K562 (cell line): ENCODE measurements around the gene RNPEP. TPM values are rescaled to one million over a fixed set of nuclear protein-coding genes. Genes with fewer than 3 reads are reported as not detected.

Experiments used
- ATAC-seq: fragments of 200-7000 bp; cut with Tn5 transposase; 3 replicates; pipeline ENCODE4 v1.9.1; 2020; ENCODE audit warnings: moderate library complexity
- BruUV-seq: library from RNA; stranded (reverse); fragments of 400-500 nt; replicated peaks from 2 replicates; lab custom pipeline; 2021; lab: Mats Ljungman, UMichigan
- CTCF ChIA-PET: fragments of 300-600 bp; formaldehyde crosslinking; extraction: SDS; loops from one replicate; lab custom pipeline; 2021; ENCODE audit warnings: low intra/inter-chr PET ratio; lab: Yijun Ruan, JAX
- POLR2A ChIA-PET: fragments of 300-600, 350-650 bp; sonication (Branson Sonifier 250); formaldehyde crosslinking; extraction: SDS; loops from one replicate; lab custom pipeline; 2021; ENCODE audit warnings: antibody characterized with exemption, inconsistent platforms; lab: Yijun Ruan, JAX
- DNase-seq, 4 experiments: peaks; one replicate each; pipeline versions ENCODE4 v3.0.0 to v3.0.0-alpha.2; 2011 to 2018; ENCODE audit warnings: low spot score in 3 of 4, mixed read lengths in 3 of 4; ENCODE audit errors: extremely low read depth in 1 of 4
- FAIRE-seq: peaks from 2 replicates; lab custom pipeline; 2011; peaks lifted over from hg19 to GRCh38; lab: Jason Lieb, UNC
- H2AFZ ChIP-seq: 2 replicates; pipeline ENCODE4 v1.6.0; 2011; ENCODE audit warnings: low read depth, low read length, control low read depth, inconsistent platforms
- H3K27ac ChIP-seq: fragments of 200-600 bp; 3 replicates; pipeline ENCODE4 v1.8.0; 2011; ENCODE audit warnings: low read depth, mild to moderate bottlenecking, control low read depth, inconsistent platforms, low read length, moderate library complexity, mixed read lengths; ENCODE audit errors: extremely low read depth
- H3K27me3 ChIP-seq, 2 experiments: fragments of 300-600 bp in 1 of 2; 2 replicates in 1 of 2; 3 replicates in 1 of 2; pipeline versions ENCODE4 v1.6.0 to v1.8.0; 2011; ENCODE audit warnings: inconsistent platforms in 2 of 2, low read length in 2 of 2, mild to moderate bottlenecking in 1 of 2, mixed read lengths in 1 of 2, moderate library complexity in 1 of 2; ENCODE audit not compliant: control insufficient read depth in 2 of 2, insufficient read depth in 2 of 2
- H3K36me3 ChIP-seq: fragments of 300-600 bp; 3 replicates; pipeline ENCODE4 v1.8.0; 2011; ENCODE audit warnings: mild to moderate bottlenecking, low read length, inconsistent platforms; ENCODE audit not compliant: control insufficient read depth, insufficient read depth
- H3K4me1 ChIP-seq, 2 experiments: fragments of 200-600 bp in 1 of 2; replicated peaks in 1 of 2; 2 replicates in 1 of 2; 3 replicates in 1 of 2; pipeline versions ENCODE4 v1.5.1 to v1.8.0; 2011; ENCODE audit warnings: inconsistent platforms in 2 of 2, low read length in 2 of 2, mild to moderate bottlenecking in 1 of 2, mixed read lengths in 1 of 2, moderate library complexity in 1 of 2; ENCODE audit not compliant: control insufficient read depth in 2 of 2, insufficient read depth in 2 of 2
- H3K4me2 ChIP-seq: 2 replicates; pipeline ENCODE4 v1.6.1; 2011; ENCODE audit warnings: low read length, control low read depth, inconsistent platforms, mixed read lengths; ENCODE audit not compliant: insufficient read depth
- H3K4me3 ChIP-seq: fragments of 200-600 bp; sonication (generic), shearing (Covaris generic); 2 replicates; pipeline ENCODE4 v1.5.1; 2016; ENCODE audit warnings: control low read depth, inconsistent platforms
- H3K79me2 ChIP-seq: fragments of 200-600 bp; 3 replicates; pipeline ENCODE4 v1.8.0; 2011; ENCODE audit warnings: low read length, inconsistent platforms; ENCODE audit not compliant: control insufficient read depth, insufficient read depth
- H3K9ac ChIP-seq, 2 experiments: 2 replicates each; pipeline versions ENCODE4 v1.6.0 to v1.6.1; 2011; ENCODE audit warnings: low read depth in 2 of 2, low read length in 2 of 2, control low read depth in 1 of 2, inconsistent platforms in 1 of 2, mild to moderate bottlenecking in 1 of 2, mixed read lengths in 1 of 2; ENCODE audit not compliant: insufficient read depth in 1 of 2
- H3K9me1 ChIP-seq: one replicate; pipeline ENCODE4 v1.6.0; 2011; ENCODE audit warnings: inconsistent platforms, mild to moderate bottlenecking, low read length, moderate library complexity; ENCODE audit not compliant: control insufficient read depth, insufficient read depth
- H3K9me3 ChIP-seq: replicated peaks from 2 replicates; pipeline ENCODE4 v1.5.1; 2011; ENCODE audit warnings: low read depth, low read length, inconsistent platforms; ENCODE audit not compliant: control insufficient read depth, insufficient read depth
- H4K20me1 ChIP-seq: replicated peaks from 2 replicates; pipeline ENCODE4 v1.6.1; 2011; ENCODE audit warnings: low read length, inconsistent platforms, mixed read lengths; ENCODE audit not compliant: control insufficient read depth, insufficient read depth
- CBFA2T2 ChIP-seq: fragments of 450-650 bp; conservative IDR thresholded peaks from 2 replicates; pipeline ENCODE4 v1.6.1; 2017; ENCODE audit warnings: mild to moderate bottlenecking
- GATAD2A ChIP-seq: fragments of 450-650 bp; IDR thresholded peaks from 2 replicates; pipeline ENCODE4 v1.6.1; 2017
- LCOR ChIP-seq: sonication (generic); formaldehyde crosslinking; IDR thresholded peaks from 2 replicates; pipeline ENCODE4 v1.8.0; 2022; ENCODE audit warnings: mild to moderate bottlenecking, missing genetic modification reagents
- NBN ChIP-seq: fragments of 450-650 bp; IDR thresholded peaks from 2 replicates; pipeline ENCODE4 v1.6.1; 2016; ENCODE audit warnings: low read depth, mild to moderate bottlenecking
- PHB2 ChIP-seq: fragments of 450-650 bp; IDR thresholded peaks from 2 replicates; pipeline ENCODE4 v1.6.1; 2017; ENCODE audit warnings: low read depth
- SMC3 ChIP-seq: conservative IDR thresholded peaks from 2 replicates; pipeline ENCODE4 v1.6.1; 2011; ENCODE audit warnings: low read depth, low read length, improper control_type of control experiment; ENCODE audit not compliant: insufficient read depth
- TOE1 ChIP-seq, 2 experiments: fragments of 450-650 bp in 1 of 2; sonication (generic) in 1 of 2; formaldehyde crosslinking in 1 of 2; IDR thresholded peaks; 2 replicates each; pipeline versions ENCODE4 v1.7.1 to v1.8.0; 2016 to 2022; ENCODE audit warnings: borderline replicate concordance in 2 of 2, mild to moderate bottlenecking in 2 of 2, antibody characterized with exemption in 1 of 2, inconsistent platforms in 1 of 2, low read depth in 1 of 2, missing genetic modification reagents in 1 of 2, moderate library complexity in 1 of 2
- USF2 ChIP-seq: sonication (generic); formaldehyde crosslinking; IDR thresholded peaks from 2 replicates; pipeline ENCODE4 v1.5.0; 2020; ENCODE audit warnings: missing genetic modification reagents
- XRCC5 ChIP-seq: fragments of 200-400 bp; formaldehyde crosslinking; IDR thresholded peaks from 2 replicates; pipeline ENCODE4 v1.6.1; 2017; ENCODE audit warnings: low read depth, mild to moderate bottlenecking, low read length
- ZNF263 ChIP-seq: sonication (generic); formaldehyde crosslinking; IDR thresholded peaks from 2 replicates; pipeline ENCODE4 v1.8.0; 2022; ENCODE audit warnings: mild to moderate bottlenecking, missing genetic modification reagents, borderline replicate concordance
- ZNF780A ChIP-seq: fragments of 250-450 bp; sonication (Bioruptor Pico); IDR thresholded peaks from 2 replicates; pipeline ENCODE4 v1.5.0; 2021; ENCODE audit warnings: mild to moderate bottlenecking
- WGBS: fragments of 100-300 bp; shearing (Covaris generic); methylation state at CpG from one replicate; pipeline ENCODE4 v1.1.6; 2016; ENCODE audit warnings: low coverage, mixed read lengths; ENCODE audit not compliant: insufficient coverage; ENCODE audit errors: missing lambda C conversion rate; 5-methylcytosine and 5-hydroxymethylcytosine counted together
- in situ Hi-C: fragments of 300-500 bp; cut with MboI; formaldehyde crosslinking; loops from 4 replicates; pipeline ENCODE4 v1.15.0; 2018; ENCODE audit warnings: inconsistent platforms, mixed read lengths
- intact Hi-C: fragments of 100-400 bp; cut with micrococcal nuclease; formaldehyde crosslinking; loops from 2 replicates; pipeline ENCODE4 v1.14.2; 2022
- polyA plus RNA-seq, 8 experiments: library from polyadenylated mRNA; depleted of rRNA in 4 of 8; stranded (reverse) in 5 of 8; unstranded in 3 of 8; fragments of >200 nt; fragmentation: Nextera tagmentation in 2 of 8; fragmentation: Illumina TruSeq in 1 of 8; extraction: Ambion mirVana in 2 of 8; extraction: Trizol in 1 of 8; gene quantifications; 2 replicates each; pipeline versions ENCODE4 v1.2.1 to v1.2.3, GENCODE V29; 2011 to 2014; ENCODE audit warnings: inconsistent platforms in 1 of 8, missing spikeins in 1 of 8
- total RNA-seq, 7 experiments: library from RNA; depleted of rRNA in 6 of 7; stranded (reverse); fragments of >200 nt in 6 of 7; fragmentation: Illumina TruSeq in 2 of 7; extraction: Trizol in 2 of 7; gene quantifications; 2 replicates each; pipeline versions ENCODE4 v1.2.1 to v1.2.3, GENCODE V29; 2011 to 2021; ENCODE audit warnings: low replicate concordance in 1 of 7

RNPEP gene
- total and polyA plus RNA-seq, 9 of the 15 experiments (the other 6 are each of a cell fraction or from before 2014, with no cell fraction given), result 27.5 to 131 (median 63.4) TPM

DNA sequence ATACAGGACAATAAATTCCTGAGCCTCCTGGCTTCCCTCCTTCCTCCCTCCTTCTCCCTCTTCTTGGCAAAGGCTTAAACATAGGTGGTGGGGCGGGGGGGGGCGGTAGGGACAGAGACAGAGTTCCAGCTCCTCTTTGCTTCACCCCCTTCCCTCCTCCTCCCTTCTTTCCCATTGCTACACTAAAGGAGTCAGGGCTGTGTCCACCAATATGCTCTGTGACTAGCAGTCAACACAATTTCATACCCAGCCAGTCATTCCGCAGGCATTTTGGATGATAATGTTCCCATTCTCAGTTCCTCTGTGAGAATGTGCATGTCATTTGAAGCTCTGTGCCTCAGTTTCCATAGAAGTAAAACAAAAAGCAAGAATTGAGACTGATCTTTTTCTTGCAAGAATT lies 37.8 kb upstream of the RNPEP start:
- Histone ChIP-seq H3K79me2 (no peaks in the 10 kb centered on the region), H3K9ac (0 out of 4 replicates have a peak overlapping the region, but pooled peaks of 1 of the 2 experiments have one; percentile 20), H2AFZ (no peak overlapping the region), H3K36me3 (no peaks in the 10 kb centered on the region), H4K20me1 (no peaks in the 10 kb centered on the region), H3K4me2 (no peak overlapping the region), H3K27me3 (no peaks in the 10 kb centered on the region), H3K4me3 (no peak overlapping the region), H3K9me3 (no peaks in the 10 kb centered on the region), H3K4me1 (peaks cover 40 to 43% of the 10 kb centered on the region in 2 experiments), H3K27ac (no peak overlapping the region), H3K9me1 (no peaks in the 10 kb centered on the region)
- POLR2A ChIA-PET, result interaction anchor here (1.0 to 3.8 kb wide), 7 partner anchors 8 to 49 kb away, joined by 3 to 46 read pairs (median 3); partner anchors contain the start of gene TIMM17A
- CTCF ChIA-PET, result no interaction called here
- no peak for ATAC-seq
- TF ChIP-seq ZNF780A (CRISPR knock-in tag) (no peak), ZNF263 (CRISPR knock-in tag) (0 out of 2 replicates have a peak, but pooled peaks have one; percentile 5)
- intact Hi-C loops, result loop anchor here (2.0 kb wide), 1 partner anchor 48 kb away; no protein-coding TSS in a partner anchor
- 9% methylated on average over 2 of the region's 3 CpGs for WGBS
- BruUV-seq, result no TSS peak
- no peak for DNase-seq
- no peak for FAIRE-seq
- in situ Hi-C loops, result no loop called here

DNA sequence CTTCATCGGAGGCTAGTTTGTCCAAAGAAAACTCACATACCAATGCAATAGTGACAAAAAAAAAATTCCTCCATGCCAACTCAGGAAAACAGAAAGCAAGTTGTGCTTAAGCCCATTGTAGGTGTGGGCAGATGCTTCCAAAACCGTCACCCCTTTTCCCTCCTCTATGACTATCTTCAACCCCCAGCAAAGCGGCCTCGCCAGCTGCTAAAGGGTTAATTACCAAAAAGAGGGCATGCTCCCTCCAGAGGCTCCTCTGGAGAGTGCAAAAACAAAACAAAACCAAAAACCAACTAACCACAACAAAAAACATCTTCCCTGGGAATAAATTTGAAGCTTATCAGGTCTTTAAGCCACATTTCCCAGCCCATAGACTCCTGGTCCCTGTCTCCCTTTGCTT lies 37.3 kb upstream of the RNPEP start:
- BruUV-seq, result no TSS peak
- FAIRE-seq, result peak; percentile 42
- peak overlapping the region; percentile 78 for H3K4me2 ChIP-seq
- TF ChIP-seq GATAD2A, result peak; percentile 65; the same call in 1 of the 2 replicates
- TF ChIP-seq NBN, result peak; percentile 55; the same call in 1 of the 2 replicates
- TF ChIP-seq LCOR, result peak; percentile 87; the same call in 1 of the 2 replicates
- peak; percentile 26; the same call in 1 of the 2 replicates for TF ChIP-seq SMC3
- TF ChIP-seq TOE1 (IDR thresholded peaks at IDR 0.05; ENCODE audit: borderline replicate concordance), result peak; percentile 41; the same call in 1 of the 2 replicates
- no peak for TF ChIP-seq TOE1 (CRISPR knock-in tag; IDR thresholded peaks at IDR 0.05; ENCODE audit: borderline replicate concordance, low read depth)
- no peak for TF ChIP-seq PHB2
- no peak for TF ChIP-seq CBFA2T2
- TF ChIP-seq USF2 (CRISPR knock-in tag), result no peak
- peak; percentile 78; the same call in 1 of the 2 replicates for TF ChIP-seq XRCC5

More for the DNA sequence above, 37.3 kb upstream of the RNPEP start:
- no peaks in the 10 kb centered on the region for H3K9me1 ChIP-seq
- no peaks in the 10 kb centered on the region for H3K36me3 ChIP-seq
- POLR2A ChIA-PET, result interaction anchor here (0.6 to 3.8 kb wide), 10 partner anchors 9 to 485 kb away, joined by 3 to 46 read pairs (median 4); partner anchors contain the start of gene TIMM17A
- H3K4me1 ChIP-seq, result peaks cover 36 to 40% of the 10 kb centered on the region in 2 experiments
- ATAC-seq (peak; percentile 32), DNase-seq (peak; percentile 52 to 63 (median 52))
- H3K9me3 ChIP-seq, result no peaks in the 10 kb centered on the region
- H3K9ac ChIP-seq, result peak overlapping the region in 1 of 2 experiments; percentile 43; a peak in 2 of 4 replicates
- no peak overlapping the region for H3K4me3 ChIP-seq
- no peaks in the 10 kb centered on the region for H3K27me3 ChIP-seq
- no peak overlapping the region for H3K27ac ChIP-seq
- intact Hi-C loops (loop anchor here (2.0 kb wide), 1 partner anchor 48 kb away; no protein-coding TSS in a partner anchor), in situ Hi-C loops (no loop called here)
- no peaks in the 10 kb centered on the region for H3K79me2 ChIP-seq
- peak overlapping the region; percentile 89 for H2AFZ ChIP-seq
- CTCF ChIA-PET, result no interaction called here
- H4K20me1 ChIP-seq, result no peaks in the 10 kb centered on the region
- WGBS, result 44% methylated on average over 4 of the region's 4 CpGs
